ENCODE data around the gene TANK.

Gene TANK

DNA sequence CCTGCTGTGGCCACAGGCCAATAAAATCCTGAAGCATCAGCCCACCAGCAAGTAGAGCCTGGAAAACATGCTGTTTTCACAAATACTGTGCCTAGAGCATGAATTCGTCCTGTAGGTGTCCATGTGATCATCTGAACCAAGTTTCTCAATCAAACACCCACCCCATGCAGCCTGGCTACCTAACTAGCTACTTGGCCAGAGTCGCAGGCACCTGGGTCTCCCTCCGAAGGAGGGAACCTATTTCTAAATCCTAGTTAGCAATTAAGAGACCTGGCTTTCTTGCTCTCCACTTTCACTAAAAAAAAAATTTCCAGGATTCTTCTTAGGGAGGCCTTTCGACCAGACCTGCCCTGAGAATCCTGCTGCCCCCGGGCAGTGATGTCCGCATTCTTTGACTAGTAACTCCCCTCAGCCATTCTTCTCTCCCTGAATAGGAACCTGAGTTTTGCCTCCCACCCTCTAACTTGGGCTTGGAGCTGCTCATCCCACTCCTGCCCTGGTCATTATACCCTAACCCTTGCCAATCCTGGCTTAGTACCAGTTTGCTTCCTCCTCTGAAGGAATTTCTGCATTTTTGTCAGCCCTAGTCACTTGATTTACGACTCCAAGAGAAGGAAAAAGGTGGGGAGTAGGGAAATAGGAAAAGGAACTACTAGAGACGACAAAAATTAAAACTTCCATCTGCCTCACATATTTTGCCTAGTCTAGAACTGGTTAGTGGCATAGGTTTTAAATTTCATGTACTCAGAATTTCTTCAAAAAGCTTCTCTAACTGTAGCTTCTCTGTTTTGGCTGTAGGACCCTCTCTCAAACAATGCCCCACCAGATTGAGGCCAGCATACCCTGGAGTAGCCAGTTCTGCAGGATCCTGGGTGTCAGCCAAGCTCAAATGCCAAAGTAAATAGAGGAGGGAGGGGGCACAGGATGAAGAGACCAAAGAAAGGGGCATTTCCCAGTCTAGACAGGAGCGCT is 25.4 kb upstream of the TANK start:
- no peak for DNase-seq (ENCODE audit: low read depth)

GRCh38 chr2:161135951-161136593 is 24.2 kb upstream of the TANK start:
- DNase-seq (ENCODE audit: low read depth), result no peak

DNA sequence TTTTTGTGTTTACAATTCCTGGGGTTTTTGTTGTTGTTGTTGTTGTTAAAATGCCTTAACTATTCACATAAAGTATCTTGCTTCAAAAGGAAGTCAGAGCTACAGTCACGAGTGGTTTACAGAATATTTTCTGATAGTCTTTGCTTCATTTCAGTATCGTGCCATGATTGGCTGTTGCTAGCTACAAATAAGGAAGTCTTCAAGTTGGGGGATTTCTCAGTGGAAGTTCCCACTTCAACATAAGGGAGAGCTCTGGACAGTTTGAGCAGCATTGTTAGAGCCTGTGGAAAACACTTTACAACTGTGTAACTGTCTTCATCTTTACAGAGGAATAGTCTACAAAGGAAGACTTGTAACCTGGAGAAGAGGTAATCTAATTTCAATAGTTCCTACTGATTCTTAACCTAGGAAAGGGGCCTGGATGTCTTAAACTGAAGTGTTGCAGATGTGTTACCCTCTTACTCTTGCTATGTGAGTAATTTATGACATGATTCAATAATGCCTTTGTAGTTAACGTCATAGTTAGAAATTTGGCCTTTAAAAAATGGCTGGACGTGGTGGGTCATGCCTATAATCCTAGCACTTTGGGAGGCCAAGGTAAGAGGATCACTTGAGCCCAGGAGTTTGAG is 23.4 kb upstream of the TANK start:
- peak; percentile 18 for DNase-seq (ENCODE audit: low read depth)

GRCh38 chr2:161138429-161138828 is 21.8 kb upstream of the TANK start:
- DNase-seq (ENCODE audit: low read depth), result no peak

DNA sequence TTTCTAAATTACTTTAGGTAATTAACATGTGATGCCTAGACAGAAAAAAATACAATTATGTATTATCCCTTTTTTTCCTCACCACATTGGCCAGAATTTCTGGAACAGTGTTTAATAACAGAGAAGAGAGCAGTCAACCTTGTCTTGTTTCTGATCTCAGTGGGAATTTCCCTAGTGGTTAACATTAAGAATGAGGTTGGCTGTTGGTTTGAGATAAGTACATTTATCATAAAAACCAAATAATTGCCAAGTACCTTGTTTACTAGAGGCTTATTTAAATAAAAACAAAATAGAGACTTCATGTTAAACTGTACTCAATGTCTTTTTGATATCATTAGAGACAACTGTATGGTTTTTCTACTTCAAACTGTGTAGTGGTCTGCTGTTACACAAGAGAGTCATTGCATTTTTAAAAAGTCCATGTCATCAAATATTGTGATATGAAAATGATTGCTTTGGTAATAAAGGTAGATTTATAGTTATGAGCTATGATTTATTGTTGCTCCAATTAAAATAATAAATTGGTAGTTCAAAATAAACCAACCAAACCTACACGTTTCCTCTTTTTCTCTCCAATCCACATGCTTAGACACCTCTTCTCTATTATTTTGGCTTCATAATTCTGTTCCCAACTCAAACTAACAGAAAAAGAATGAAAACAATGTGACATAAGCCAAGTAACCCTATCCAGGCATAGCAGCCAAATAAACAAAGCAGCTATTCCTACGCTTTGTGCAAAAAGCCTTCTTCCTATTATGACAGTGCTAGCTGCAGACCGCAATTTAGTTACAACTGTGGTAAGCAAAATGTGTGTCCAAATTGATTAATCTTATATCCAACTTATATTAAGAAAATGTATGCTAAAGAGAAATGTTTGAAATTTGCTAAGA is 20.9 kb upstream of the TANK start:
- DNase-seq (ENCODE audit: low read depth), result peak; percentile 35

DNA sequence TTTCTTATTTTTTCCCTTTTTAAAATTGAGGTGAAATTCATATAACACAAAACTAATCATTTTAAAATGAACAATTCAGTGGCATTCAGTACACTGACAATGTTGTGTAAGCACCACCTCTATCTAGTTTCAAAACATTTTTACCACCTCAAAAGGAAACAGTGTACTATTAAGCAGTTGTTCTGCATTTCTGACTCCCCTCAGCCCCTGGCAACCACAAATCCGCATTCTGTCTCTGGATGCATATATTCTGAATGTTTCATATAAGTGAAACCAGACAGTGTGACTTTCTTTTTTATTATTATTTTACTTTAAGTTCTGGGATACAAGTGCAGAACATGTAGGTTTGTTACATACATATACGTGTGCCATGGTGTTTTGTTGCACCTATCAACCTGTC is 19.2 kb upstream of the TANK start:
- DNase-seq (ENCODE audit: low read depth), result no peak

- no peak for DNase-seq (ENCODE audit: low read depth)
Measured at GRCh38 chr2:161146209-161146775, 13.9 kb upstream of the TANK start.

GRCh38 chr2:161146996-161147395 is 13.2 kb upstream of the TANK start:
- DNase-seq (ENCODE audit: low read depth), result no peak

GRCh38 chr2:161147856-161148255 is 12.4 kb upstream of the TANK start:
- no peak for DNase-seq (ENCODE audit: low read depth)

GRCh38 chr2:161150704-161151103 is 9.5 kb upstream of the TANK start:
- no peak for DNase-seq (ENCODE audit: low read depth)

DNA sequence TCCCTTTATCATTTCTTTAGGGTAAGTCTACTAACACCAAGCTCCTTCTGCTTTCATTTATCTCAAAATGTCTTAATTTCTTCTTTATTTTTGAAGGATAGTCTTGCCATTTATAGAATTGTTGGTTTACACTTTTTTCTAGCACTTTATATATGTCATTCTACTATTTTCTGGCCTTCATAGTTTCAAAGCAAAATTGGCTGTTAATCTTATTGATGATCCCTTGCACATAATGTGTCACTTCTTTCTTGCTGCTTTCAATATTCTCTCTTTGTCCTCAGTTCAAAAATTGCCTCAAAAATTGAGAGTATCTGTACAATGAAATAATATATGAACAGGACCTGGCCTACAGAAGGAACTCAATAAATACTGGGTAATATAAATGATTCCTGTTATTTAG is 7.9 kb upstream of the TANK start:
- DNase-seq (ENCODE audit: low read depth), result no peak

DNA sequence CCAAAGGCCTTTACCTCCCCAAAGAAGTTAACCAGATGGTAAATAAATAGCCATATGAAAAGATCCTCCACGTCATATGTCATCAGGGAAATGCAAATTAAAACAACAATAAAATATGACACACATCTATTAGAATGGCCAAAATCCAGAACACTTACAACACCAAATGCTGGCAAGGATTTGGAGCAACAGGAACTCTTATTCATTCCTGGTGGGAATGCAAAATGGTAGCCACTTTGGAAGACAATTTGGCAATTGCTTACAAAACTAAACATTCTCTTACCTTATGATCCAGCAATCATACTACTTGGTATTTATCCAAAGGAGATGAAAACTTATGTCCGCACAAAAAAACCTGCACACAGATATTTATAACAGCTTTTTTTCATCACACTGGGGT is 1.3 kb upstream of the TANK start:
- no peak for DNase-seq (ENCODE audit: low read depth)

DNA sequence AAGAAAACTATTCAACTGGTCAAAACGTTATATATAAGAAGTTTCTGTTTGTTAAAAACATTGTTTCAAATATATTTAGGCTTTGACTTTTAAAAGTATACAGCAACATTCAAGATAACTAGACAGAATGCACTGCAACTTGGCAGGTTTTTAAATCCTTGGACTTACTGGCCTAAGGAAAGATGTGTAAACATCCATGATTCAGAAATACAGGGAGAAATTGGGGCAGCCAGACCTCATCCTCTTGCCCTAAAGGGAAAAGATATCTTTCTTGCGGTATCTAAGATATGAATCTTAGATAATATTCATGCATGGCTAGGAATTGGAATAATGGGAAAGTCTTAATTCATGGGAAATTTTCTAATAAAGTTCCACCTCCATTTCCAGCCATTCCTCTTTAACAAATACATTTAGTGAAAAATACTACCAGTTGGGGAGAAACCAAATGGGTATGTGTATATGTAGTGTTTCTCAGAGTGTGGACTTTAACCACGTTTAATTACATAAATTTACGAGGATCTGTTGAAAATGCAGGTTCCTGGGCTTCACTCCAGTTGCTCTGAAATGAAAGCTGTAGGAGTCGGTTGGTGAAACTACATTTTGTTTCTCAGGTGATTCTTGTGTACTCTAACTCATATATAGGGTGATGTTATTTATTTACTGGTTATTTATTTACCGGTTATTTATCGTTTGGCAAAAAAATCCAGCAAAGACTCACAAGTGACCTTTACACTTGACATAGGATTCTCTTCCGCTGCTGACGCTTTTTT is 587 bp upstream of the TANK start:
- no peak for DNase-seq (ENCODE audit: low read depth)

DNA sequence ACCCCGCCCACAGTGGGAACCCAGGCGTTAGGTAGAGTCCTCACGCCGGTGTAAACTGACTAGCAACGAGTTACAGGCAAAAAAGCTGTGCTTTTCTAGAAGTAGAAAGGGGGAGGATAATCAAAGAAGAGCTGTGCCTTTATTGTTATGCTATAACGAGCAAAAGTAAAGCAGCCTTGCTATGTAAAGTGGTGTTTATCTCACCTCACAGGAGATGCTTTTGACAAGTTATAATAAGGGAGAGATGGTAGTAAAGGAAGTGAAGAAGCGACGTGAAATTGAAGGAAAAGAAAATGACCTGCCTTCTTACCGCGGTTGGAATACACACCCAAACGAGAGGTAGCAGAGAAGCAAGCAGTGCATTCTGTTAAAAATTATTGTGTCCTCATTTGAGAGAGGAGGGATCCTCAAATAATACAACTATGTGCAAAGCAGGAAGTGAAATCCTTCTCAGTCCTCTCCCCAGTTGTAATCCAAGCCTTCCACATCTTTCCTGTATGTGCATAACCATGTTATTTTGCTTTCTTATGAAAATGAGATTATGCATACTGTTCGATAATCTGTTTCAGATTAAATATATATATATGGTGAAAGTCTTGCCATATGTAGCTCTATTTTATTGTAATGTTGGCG is 962 bp downstream of the TANK start:
- DNase-seq (ENCODE audit: low read depth), result no peak

- DNase-seq (ENCODE audit: low read depth), result no peak
Measured at GRCh38 chr2:161163440-161163839, 3.2 kb downstream of the TANK start.

DNA sequence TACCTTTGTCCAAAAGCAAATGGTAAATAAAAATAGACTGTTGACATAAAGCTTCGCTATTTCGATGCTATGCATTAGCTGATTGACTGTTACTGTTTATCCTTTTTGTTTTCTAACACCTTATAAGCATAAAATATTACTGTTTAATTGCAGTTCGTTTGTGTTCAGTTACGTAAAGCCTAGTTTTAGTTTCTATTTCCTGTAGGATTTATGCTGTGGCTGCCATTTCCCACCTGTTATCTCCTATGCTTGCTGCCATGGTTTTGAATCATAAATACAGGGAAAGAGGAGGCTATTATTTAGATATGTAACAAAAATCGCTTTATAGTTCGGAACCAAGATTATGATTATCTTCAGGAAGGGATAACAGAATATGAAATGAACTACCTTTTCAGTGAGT is 3.9 kb downstream of the TANK start:
- no peak for DNase-seq (ENCODE audit: low read depth)

DNA sequence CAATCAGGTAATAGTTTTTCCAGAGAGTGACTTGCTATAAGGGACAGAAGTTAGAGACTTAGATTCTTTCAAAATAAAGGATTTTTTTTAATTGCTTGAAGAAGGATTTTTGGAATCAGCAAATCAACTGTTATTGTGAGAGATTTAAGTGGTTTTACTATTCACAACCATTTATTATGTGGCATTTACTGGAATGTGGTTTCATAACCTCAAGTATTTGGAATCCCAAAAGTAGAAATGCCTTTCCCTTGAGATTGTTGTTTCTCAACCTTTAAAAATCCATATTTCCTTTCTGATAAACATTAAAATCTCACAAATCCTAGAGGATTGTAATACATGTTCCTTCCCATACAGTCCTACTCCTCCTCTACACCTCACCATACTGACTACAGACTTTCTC is 5.0 kb downstream of the TANK start:
- DNase-seq (ENCODE audit: low read depth), result no peak

- no peak for DNase-seq (ENCODE audit: low read depth)
Measured at GRCh38 chr2:161165811-161166210, 5.6 kb downstream of the TANK start.

DNA sequence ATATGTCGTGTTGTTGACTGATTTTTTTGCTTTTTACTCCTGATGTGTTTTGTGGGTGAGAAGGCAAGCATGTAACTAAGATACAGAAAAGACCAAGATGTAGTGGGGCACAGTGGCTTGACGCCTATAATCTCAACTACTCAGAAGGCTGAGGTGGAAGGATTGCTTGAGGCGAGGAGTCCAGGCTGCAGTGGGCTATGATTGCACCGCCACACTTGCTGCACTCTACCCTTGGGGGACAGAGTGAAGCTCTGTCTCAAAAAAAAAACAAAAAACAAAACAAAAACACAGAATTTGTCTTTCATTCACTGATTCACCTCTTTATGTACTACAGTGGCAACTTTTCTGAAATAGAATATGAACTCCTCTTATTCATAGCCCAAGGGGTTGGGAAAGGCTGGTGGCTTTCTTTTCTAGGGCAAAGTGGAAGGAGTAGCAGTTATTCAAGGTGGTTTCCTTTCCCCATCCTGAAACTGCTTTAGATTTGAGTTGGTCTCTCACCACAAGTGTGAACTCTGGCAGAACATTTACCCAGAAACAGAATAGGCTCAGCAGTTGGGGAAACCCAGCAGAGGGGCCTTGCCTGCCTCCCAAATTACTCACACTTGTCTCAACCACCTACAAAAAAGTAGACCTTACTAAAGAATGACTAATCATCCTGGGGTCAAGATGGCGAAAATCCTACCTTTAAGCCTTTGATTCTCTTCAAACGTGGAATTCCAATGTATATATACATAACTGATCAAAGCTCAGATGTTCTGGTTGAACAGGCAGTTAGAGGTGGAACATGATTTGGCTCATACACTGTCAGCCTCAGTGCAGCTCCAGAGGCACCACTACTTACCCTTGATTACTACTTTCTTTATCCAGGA is 6.5 kb downstream of the TANK start:
- DNase-seq (ENCODE audit: low read depth), result no peak
